ENCODE measurements around the gene NEK3. TPM values are rescaled to one million over a fixed set of nuclear protein-coding genes. Genes with fewer than 3 reads are reported as not detected.

The NEK3 gene
- total and polyA plus RNA-seq, 7 donors, result 8.7 to 26.5 (median 21.0) TPM

DNA sequence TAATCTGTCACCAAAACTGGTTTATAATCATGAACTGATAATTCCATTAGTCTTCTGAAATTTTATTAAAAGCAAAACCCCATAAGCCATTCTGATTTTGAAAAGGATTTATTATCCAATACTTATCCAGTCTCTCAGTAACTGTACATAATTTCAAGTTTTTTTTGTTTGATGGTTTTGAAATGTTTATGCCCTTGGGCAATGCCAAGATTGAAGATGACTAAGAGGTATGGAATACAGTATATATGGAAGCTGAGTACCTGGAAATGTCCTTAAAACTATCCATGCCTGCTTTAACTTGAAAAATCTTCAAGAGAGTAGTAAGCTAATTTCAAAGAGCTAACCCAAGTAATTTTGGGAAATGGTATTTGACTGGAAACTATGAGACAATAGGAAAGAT, 28.8 kb downstream of the NEK3 start:
- TF ChIP-seq EP300 (IDR thresholded peaks at IDR 0.05) (no peak), POLR2A (IDR thresholded peaks at IDR 0.05) (no peak), POLR2AphosphoS5 (IDR thresholded peaks at IDR 0.05) (no peak)
- TF ChIP-seq, protein P1, sequence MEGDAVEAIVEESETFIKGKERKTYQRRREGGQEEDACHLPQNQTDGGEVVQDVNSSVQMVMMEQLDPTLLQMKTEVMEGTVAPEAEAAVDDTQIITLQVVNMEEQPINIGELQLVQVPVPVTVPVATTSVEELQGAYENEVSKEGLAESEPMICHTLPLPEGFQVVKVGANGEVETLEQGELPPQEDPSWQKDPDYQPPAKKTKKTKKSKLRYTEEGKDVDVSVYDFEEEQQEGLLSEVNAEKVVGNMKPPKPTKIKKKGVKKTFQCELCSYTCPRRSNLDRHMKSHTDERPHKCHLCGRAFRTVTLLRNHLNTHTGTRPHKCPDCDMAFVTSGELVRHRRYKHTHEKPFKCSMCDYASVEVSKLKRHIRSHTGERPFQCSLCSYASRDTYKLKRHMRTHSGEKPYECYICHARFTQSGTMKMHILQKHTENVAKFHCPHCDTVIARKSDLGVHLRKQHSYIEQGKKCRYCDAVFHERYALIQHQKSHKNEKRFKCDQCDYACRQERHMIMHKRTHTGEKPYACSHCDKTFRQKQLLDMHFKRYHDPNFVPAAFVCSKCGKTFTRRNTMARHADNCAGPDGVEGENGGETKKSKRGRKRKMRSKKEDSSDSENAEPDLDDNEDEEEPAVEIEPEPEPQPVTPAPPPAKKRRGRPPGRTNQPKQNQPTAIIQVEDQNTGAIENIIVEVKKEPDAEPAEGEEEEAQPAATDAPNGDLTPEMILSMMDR (IDR thresholded peaks at IDR 0.05), result no peak
- Histone ChIP-seq H3K36me3 (peaks cover 0 to 45% (median 10%) of the 10 kb centered on the region in 4 donors), H3K9me3 (no peaks in the 10 kb centered on the region)

GRCh38 chr13:52128714-52129700, 30.4 kb downstream of the NEK3 start, which contains the start of gene NEK5:
Gene NEK5 (minus strand): TSS chr13:52129073. CDS start chr13:52127482, 1,591 bp downstream.
- H3K4me3 ChIP-seq, result peak within 1 kb of the TSS; percentile 50 to 74 (median 64)
- intact Hi-C loops (cut with DNase I), result loop anchor here (5.0 to 10.0 kb wide), 5 partner anchors 197 to 984 kb away; partner anchors contain the start of gene INTS6
- H3K9me3 ChIP-seq, result no peaks in the 10 kb centered on the region
- H3K36me3 ChIP-seq, result peaks cover 0 to 30% (median 9%) of the 10 kb centered on the region in 4 donors
- 12 to 13% methylated on average over 71 of the region's 71 CpGs for WGBS, 2 donors
- peaks cover 0 to 22% (median 20%) of the 10 kb centered on the region in 4 donors for H3K4me1 ChIP-seq
- H3K27ac ChIP-seq, result peak within 1 kb of the TSS; percentile 10 to 65 (median 58)
- peak; percentile 70 for DNase-seq
- no peaks in the 10 kb centered on the region for H3K27me3 ChIP-seq
- peak in 1 of 4 donors; percentile 8 for TF ChIP-seq POLR2AphosphoS5 (IDR thresholded peaks at IDR 0.05)
- TF ChIP-seq, protein P1 (IDR thresholded peaks at IDR 0.05), result peak in 3 of 4 experiments; percentile 64 to 77 (median 71)
- no peak for TF ChIP-seq EP300 (IDR thresholded peaks at IDR 0.05)
- TF ChIP-seq POLR2A (IDR thresholded peaks at IDR 0.05), result no peak

More for the DNA sequence above, 28.8 kb downstream of the NEK3 start:
- H3K4me3 ChIP-seq, result no peak overlapping the region
- intact Hi-C loops (cut with DNase I), result no loop called here
- DNase-seq, result no peak
- no peaks in the 10 kb centered on the region for H3K27me3 ChIP-seq
- H3K27ac ChIP-seq, result no peak overlapping the region
- peaks cover 0 to 22% (median 20%) of the 10 kb centered on the region in 4 donors for H3K4me1 ChIP-seq

GRCh38 chr13:52127783-52128702, 31.4 kb downstream of the NEK3 start:
- WGBS, 2 donors, result 0 to 1% methylated on average over 33 of the region's 33 CpGs

More at GRCh38 chr13:52127783-52128702, 31.4 kb downstream of the NEK3 start:
- peaks cover 0 to 21% (median 4%) of the 10 kb centered on the region in 4 donors for H3K36me3 ChIP-seq
- no peaks in the 10 kb centered on the region for H3K9me3 ChIP-seq
- peak overlapping the region; percentile 50 to 74 (median 64) for H3K4me3 ChIP-seq
- no peaks in the 10 kb centered on the region for H3K27me3 ChIP-seq
- peak; percentile 66 for DNase-seq
- intact Hi-C loops (cut with DNase I), result loop anchor here (2.0 to 10.0 kb wide), 7 partner anchors 127 to 983 kb away; partner anchors contain the start of genes INTS6 and TMEM272
- H3K27ac ChIP-seq, result peak overlapping the region; percentile 10 to 65 (median 58)
- peaks cover 0 to 22% (median 20%) of the 10 kb centered on the region in 4 donors for H3K4me1 ChIP-seq
- TF ChIP-seq POLR2A (IDR thresholded peaks at IDR 0.05), result no peak
- TF ChIP-seq, protein P1 (IDR thresholded peaks at IDR 0.05), result peak in 3 of 4 experiments; percentile 67 to 83 (median 75)

All from sigmoid colon (tissue), 7 donors.